PC-3 (cell line): ENCODE measurements around the gene NPEPPS. TPM values are rescaled to one million over a fixed set of nuclear protein-coding genes. Genes with fewer than 3 reads are reported as not detected.

ENCODE experiments used
- ATAC-seq: fragments of 200-7000 bp; cut with Tn5 transposase; 2 replicates; pipeline ENCODE4 v1.9.1; 2020; ENCODE audit warnings: mild to moderate bottlenecking, moderate library complexity
- BruUV-seq: library from RNA; stranded (reverse); fragments of 400-500 nt; replicated peaks from 2 replicates; lab custom pipeline; 2021; lab: Mats Ljungman, UMichigan
- CTCF ChIA-PET: fragments of 300-600 bp; sonication (Branson Sonifier 250); formaldehyde crosslinking; loops from one replicate; lab custom pipeline; 2022; ENCODE audit warnings: antibody characterized with exemption; lab: Charles Lee
- POLR2A ChIA-PET: fragments of 300-600 bp; sonication (Branson Sonifier 250); formaldehyde crosslinking; loops from one replicate; lab custom pipeline; 2022; ENCODE audit warnings: antibody characterized with exemption; ENCODE audit not compliant: unreplicated experiment; lab: Charles Lee
- DNase-seq: peaks from one replicate; pipeline ENCODE4 v3.0.0-alpha.2; 2015
- H2AFZ ChIP-seq: fragments of 300-600 bp; sonication (generic); 2 replicates; pipeline ENCODE4 v1.6.0; 2016; ENCODE audit warnings: antibody characterized with exemption, low read length
- H3F3A ChIP-seq: fragments of 300-600 bp; sonication (generic); one replicate; pipeline ENCODE4 v1.6.0; 2017; ENCODE audit warnings: antibody characterized with exemption, low read length, control low read depth, mild to moderate bottlenecking; ENCODE audit not compliant: unreplicated experiment
- H3K27ac ChIP-seq: fragments of 300-600 bp; sonication (generic); 2 replicates; pipeline ENCODE4 v1.5.1; 2016; ENCODE audit warnings: mild to moderate bottlenecking, low read length
- H3K27me3 ChIP-seq: fragments of 300-600 bp; sonication (generic); 2 replicates; pipeline ENCODE4 v1.6.1; 2016; ENCODE audit warnings: low read length, mixed read lengths
- H3K36me3 ChIP-seq: fragments of 300-600 bp; sonication (generic); 2 replicates; pipeline ENCODE4 v1.6.1; 2016; ENCODE audit warnings: low read depth, mixed run types, low read length, mixed read lengths
- H3K4me1 ChIP-seq: fragments of 300-600 bp; sonication (generic); 2 replicates; pipeline ENCODE4 v1.5.1; 2016; ENCODE audit warnings: low read length; ENCODE audit not compliant: insufficient read depth
- H3K4me2 ChIP-seq: fragments of 300-600 bp; sonication (generic); 2 replicates; pipeline ENCODE4 v1.6.0; 2016; ENCODE audit warnings: low read length
- H3K4me3 ChIP-seq: fragments of 300-600 bp; sonication (generic); 2 replicates; pipeline ENCODE4 v1.5.1; 2016; ENCODE audit warnings: mild to moderate bottlenecking, low read length, mixed read lengths
- H3K79me2 ChIP-seq: fragments of 300-600 bp; sonication (generic); 2 replicates; pipeline ENCODE4 v1.6.1; 2017; ENCODE audit warnings: low read length, mixed read lengths
- H3K9ac ChIP-seq: fragments of 300-600 bp; sonication (generic); 2 replicates; pipeline ENCODE4 v1.6.0; 2016; ENCODE audit warnings: mild to moderate bottlenecking, low read length
- H3K9me2 ChIP-seq: fragments of 300-600 bp; sonication (generic); replicated peaks from 2 replicates; pipeline ENCODE4 v1.6.1; 2016; ENCODE audit warnings: mixed run types, low read length, mixed read lengths
- H3K9me3 ChIP-seq: fragments of 300-600 bp; sonication (generic); 2 replicates; pipeline ENCODE4 v1.6.1; 2016; ENCODE audit warnings: low read length, mixed read lengths
- H4K20me1 ChIP-seq: fragments of 300-600 bp; sonication (generic); 2 replicates; pipeline ENCODE4 v1.6.1; 2016; ENCODE audit warnings: low read length, mixed read lengths
- EZH2 ChIP-seq: fragments of 300-600 bp; sonication (generic); IDR thresholded peaks from one replicate; pipeline ENCODE4 v1.6.1; 2017; ENCODE audit warnings: antibody characterized with exemption, mild to moderate bottlenecking, low read length; ENCODE audit not compliant: unreplicated experiment
- EZH2phosphoT487 ChIP-seq: fragments of 300-600 bp; sonication (generic); IDR thresholded peaks from 2 replicates; pipeline ENCODE4 v1.6.1; 2018; ENCODE audit warnings: mild to moderate bottlenecking, antibody characterized with exemption, low read length, borderline replicate concordance
- intact Hi-C: fragments of 100-400 bp; cut with micrococcal nuclease; formaldehyde crosslinking; loops from 2 replicates; pipeline ENCODE4 v1.9.0; 2023
- total RNA-seq: library from RNA; depleted of rRNA; stranded (reverse); fragments of >200 nt; gene quantifications from 2 replicates; pipeline ENCODE4 v1.2.3, GENCODE V29; 2014
- TF ChIP-seq, protein P1 (sequence below): fragments of 300-600 bp; sonication (generic); conservative IDR thresholded peaks from 2 replicates; pipeline ENCODE4 v1.5.1; 2017; ENCODE audit warnings: antibody characterized with exemption, low read depth, mild to moderate bottlenecking, low read length

Gene NPEPPS
- total RNA-seq, 1 experiment from 2014 or later, result 112 TPM

DNA sequence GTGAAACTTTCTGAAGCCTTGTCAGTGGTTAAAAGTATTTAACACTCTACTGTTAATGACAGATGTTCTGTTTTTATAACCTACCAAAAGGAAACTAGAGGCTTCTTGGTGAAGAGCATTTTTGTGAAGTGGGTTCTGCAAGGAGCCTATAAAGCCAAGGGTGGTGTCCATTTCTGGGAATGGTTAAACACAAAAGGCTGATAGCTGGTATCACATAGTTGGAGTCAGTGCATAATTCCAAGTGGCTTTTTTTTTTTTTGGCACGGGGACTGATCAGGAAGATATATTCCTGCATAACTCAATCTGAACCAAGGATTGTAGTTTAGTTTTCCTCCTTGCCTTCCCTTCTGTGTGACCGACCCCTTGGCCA lies 91.3 kb downstream of the NPEPPS start:
- POLR2A ChIA-PET, result interaction anchor here (0.7 to 1.5 kb wide), 2 partner anchors 130 to 255 kb away, joined by 4 to 8 read pairs; no protein-coding TSS in a partner anchor
- no peak overlapping the region for H3K9ac ChIP-seq
- intact Hi-C loops, result loop anchor here (10.0 kb wide), 1 partner anchor 397 kb away; no protein-coding TSS in a partner anchor

DNA sequence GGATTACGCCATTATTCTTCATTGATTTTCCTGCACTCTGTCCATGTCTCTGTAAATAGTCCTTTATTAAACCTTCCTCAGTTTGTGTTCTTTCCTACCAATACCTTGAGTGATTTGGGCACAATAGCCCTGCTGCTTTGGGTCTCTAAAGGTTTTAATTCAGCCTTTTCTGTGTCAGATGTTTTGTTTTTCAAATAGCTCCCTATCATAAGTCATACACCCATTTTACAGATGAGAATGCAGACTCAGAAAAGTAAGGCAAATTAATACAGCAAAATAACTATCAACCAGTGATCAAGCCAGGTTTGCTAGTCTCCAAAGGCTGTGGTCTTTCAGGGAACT lies 93.8 kb downstream of the NPEPPS start:
- no peaks in the 10 kb centered on the region for H4K20me1 ChIP-seq
- no peaks in the 10 kb centered on the region for H3K27me3 ChIP-seq
- H3K27ac ChIP-seq, result no peak overlapping the region
- H3K4me2 ChIP-seq, result no peak overlapping the region
- H3K4me3 ChIP-seq, result no peak overlapping the region
- H3K36me3 ChIP-seq, result peaks cover 28% of the 10 kb centered on the region
- ChIA-PET CTCF (interaction anchor here (1.7 kb wide), 1 partner anchor 9 kb away, joined by 4 read pairs; no protein-coding TSS in a partner anchor), POLR2A (interaction anchor here (0.6 to 0.9 kb wide), 3 partner anchors 25 to 1808 kb away, joined by 3 to 9 read pairs (median 3); partner anchors contain the start of gene KPNB1)
- H3K9me3 ChIP-seq, result no peaks in the 10 kb centered on the region
- no peaks in the 10 kb centered on the region for H3K9me2 ChIP-seq
- H3K9ac ChIP-seq, result no peak overlapping the region
- DNase-seq, result no peak
- peaks cover 13% of the 10 kb centered on the region for H3F3A ChIP-seq
- peaks cover 27% of the 10 kb centered on the region for H3K4me1 ChIP-seq
- TF ChIP-seq EZH2 (no peak), EZH2phosphoT487 (no peak)
- TF ChIP-seq, protein P1, sequence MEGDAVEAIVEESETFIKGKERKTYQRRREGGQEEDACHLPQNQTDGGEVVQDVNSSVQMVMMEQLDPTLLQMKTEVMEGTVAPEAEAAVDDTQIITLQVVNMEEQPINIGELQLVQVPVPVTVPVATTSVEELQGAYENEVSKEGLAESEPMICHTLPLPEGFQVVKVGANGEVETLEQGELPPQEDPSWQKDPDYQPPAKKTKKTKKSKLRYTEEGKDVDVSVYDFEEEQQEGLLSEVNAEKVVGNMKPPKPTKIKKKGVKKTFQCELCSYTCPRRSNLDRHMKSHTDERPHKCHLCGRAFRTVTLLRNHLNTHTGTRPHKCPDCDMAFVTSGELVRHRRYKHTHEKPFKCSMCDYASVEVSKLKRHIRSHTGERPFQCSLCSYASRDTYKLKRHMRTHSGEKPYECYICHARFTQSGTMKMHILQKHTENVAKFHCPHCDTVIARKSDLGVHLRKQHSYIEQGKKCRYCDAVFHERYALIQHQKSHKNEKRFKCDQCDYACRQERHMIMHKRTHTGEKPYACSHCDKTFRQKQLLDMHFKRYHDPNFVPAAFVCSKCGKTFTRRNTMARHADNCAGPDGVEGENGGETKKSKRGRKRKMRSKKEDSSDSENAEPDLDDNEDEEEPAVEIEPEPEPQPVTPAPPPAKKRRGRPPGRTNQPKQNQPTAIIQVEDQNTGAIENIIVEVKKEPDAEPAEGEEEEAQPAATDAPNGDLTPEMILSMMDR, result no peak
- no TSS peak for BruUV-seq
- no peak for ATAC-seq
- H2AFZ ChIP-seq, result no peak overlapping the region
- intact Hi-C loops, result loop anchor here (10.0 kb wide), 1 partner anchor 400 kb away; no protein-coding TSS in a partner anchor
- no peaks in the 10 kb centered on the region for H3K79me2 ChIP-seq

More for the DNA sequence above, 91.3 kb downstream of the NPEPPS start:
- Histone ChIP-seq H3K4me3 (0 out of 2 replicates have a peak overlapping the region, but pooled peaks have one; percentile 1), H2AFZ (no peak overlapping the region), H3K9me3 (no peaks in the 10 kb centered on the region), H4K20me1 (no peaks in the 10 kb centered on the region), H3F3A (peaks cover 17% of the 10 kb centered on the region), H3K4me2 (peak overlapping the region; percentile 43), H3K9me2 (no peaks in the 10 kb centered on the region), H3K79me2 (no peaks in the 10 kb centered on the region), H3K36me3 (peaks cover 48% of the 10 kb centered on the region), H3K4me1 (peaks cover 27% of the 10 kb centered on the region), H3K27ac (peak overlapping the region; percentile 8; the same call in 1 of the 2 replicates), H3K27me3 (no peaks in the 10 kb centered on the region)
- BruUV-seq, result no TSS peak
- CTCF ChIA-PET, result interaction anchor here (0.6 kb wide), 1 partner anchor 27 kb away, joined by 5 read pairs; the partner anchor contains the start of gene KPNB1
- DNase-seq, result no peak
- no peak for ATAC-seq
- TF ChIP-seq EZH2phosphoT487, result no peak
- TF ChIP-seq, protein P1, result no peak
- TF ChIP-seq EZH2, result no peak

DNA sequence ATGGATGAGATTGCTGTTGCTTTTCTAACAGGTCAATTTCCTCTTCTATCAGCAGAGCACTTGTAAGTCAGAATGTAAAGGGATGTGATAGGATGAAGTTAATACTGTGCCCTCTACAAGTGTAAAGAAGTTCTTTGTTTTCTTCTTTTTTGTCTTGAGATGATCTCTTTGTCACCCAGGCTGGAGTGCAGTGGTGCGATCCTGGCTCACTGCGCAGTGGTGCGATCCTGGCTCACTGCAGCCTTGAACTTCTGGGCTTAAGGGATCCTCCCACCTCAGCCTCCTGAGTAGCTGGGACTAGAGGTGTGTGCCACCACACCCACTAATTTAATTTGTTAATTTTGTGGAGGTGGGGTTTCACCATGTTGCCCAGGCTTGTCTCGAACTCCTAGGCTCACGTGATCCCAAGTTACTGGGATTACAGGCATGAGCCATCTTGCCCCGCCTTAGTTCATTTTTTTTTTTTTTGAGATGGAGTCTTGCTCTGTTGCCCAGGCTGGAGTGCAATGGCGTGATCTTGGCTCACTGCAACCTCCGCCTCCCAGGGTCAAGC lies 97.2 kb downstream of the NPEPPS start:
- CTCF ChIA-PET, result no interaction called here
- no peak for TF ChIP-seq EZH2phosphoT487
- TF ChIP-seq, protein P1, result no peak
- no peak overlapping the region for H3K4me2 ChIP-seq
- no peaks in the 10 kb centered on the region for H3K4me1 ChIP-seq
- no peaks in the 10 kb centered on the region for H3K9me3 ChIP-seq
- peaks cover 8% of the 10 kb centered on the region for H3K36me3 ChIP-seq
- POLR2A ChIA-PET, result no interaction called here
- no peak overlapping the region for H3K9ac ChIP-seq
- no peak overlapping the region for H3K27ac ChIP-seq
- H4K20me1 ChIP-seq, result no peaks in the 10 kb centered on the region
- no peak for DNase-seq
- ATAC-seq, result no peak
- H3K79me2 ChIP-seq, result no peaks in the 10 kb centered on the region
- H3F3A ChIP-seq, result no peaks in the 10 kb centered on the region
- no peak overlapping the region for H2AFZ ChIP-seq
- no peaks in the 10 kb centered on the region for H3K27me3 ChIP-seq
- intact Hi-C loops, result loop anchor here (10.0 kb wide), 1 partner anchor 403 kb away; no protein-coding TSS in a partner anchor
- no TSS peak for BruUV-seq
- no peak overlapping the region for H3K4me3 ChIP-seq
- no peaks in the 10 kb centered on the region for H3K9me2 ChIP-seq
